B cell (primary cell): ENCODE results near the gene NPS. TPM values are rescaled to one million over a fixed set of nuclear protein-coding genes. Genes with fewer than 3 reads are reported as not detected.

Experiments
- ATAC-seq: fragments of 200-7000 bp; cut with Tn5 transposase; one replicate; pipeline ENCODE4 v1.10.0; 2021; ENCODE audit warnings: low read depth, mild to moderate bottlenecking, moderate number of reproducible peaks, moderate library complexity
- CTCF ChIA-PET: fragments of 350-600 bp; sonication (Branson Sonifier 250); formaldehyde crosslinking; loops from one replicate; lab custom pipeline; 2021; ENCODE audit warnings: antibody characterized with exemption, inconsistent platforms; lab: Charles Lee
- POLR2A ChIA-PET: fragments of 350-600 bp; sonication (Branson Sonifier 250); formaldehyde crosslinking; loops from one replicate; lab custom pipeline; 2021; ENCODE audit warnings: antibody characterized with exemption; lab: Charles Lee
- DNase-seq: peaks from one replicate; pipeline ENCODE4 v3.0.0; 2013
- H2AFZ ChIP-seq: 2 replicates; pipeline ENCODE4 v1.6.1; 2012; ENCODE audit warnings: mild to moderate bottlenecking, low read depth, low read length; ENCODE audit not compliant: insufficient read depth, poor library complexity, severe bottlenecking
- H3K27ac ChIP-seq, 2 donors: 1 replicate in 1 of 2; 2 replicates in 1 of 2; pipeline ENCODE4 v1.5.1; 2012 to 2013; ENCODE audit warnings: low read length in 2 of 2, mild to moderate bottlenecking in 2 of 2, moderate library complexity in 1 of 2
- H3K27me3 ChIP-seq, 4 experiments: fragments of 200-600 bp in 1 of 4; sonication (generic) in 1 of 4; replicated peaks in 1 of 4; 1 replicate in 2 of 4; 2 replicates in 2 of 4; pipeline versions ENCODE4 v1.6.1 to v1.7.0; 2013 to 2016; ENCODE audit warnings: low read length in 3 of 4, mild to moderate bottlenecking in 2 of 4, mixed read lengths in 1 of 4, moderate library complexity in 1 of 4; ENCODE audit not compliant: insufficient read depth in 4 of 4, control insufficient read depth in 3 of 4; ENCODE audit errors: control extremely low read depth in 1 of 4
- H3K36me3 ChIP-seq, 2 experiments: replicated peaks in 1 of 2; 1 replicate in 1 of 2; 2 replicates in 1 of 2; pipeline versions ENCODE4 v1.6.1 to v1.7.1; 2013; ENCODE audit warnings: low read length in 1 of 2; ENCODE audit not compliant: insufficient read depth in 2 of 2, control insufficient read depth in 1 of 2; ENCODE audit errors: control extremely low read depth in 1 of 2, extremely low read depth in 1 of 2
- H3K4me1 ChIP-seq, 2 donors: fragments of 200-600 bp in 1 of 2; sonication (generic) in 1 of 2; 1 replicate in 1 of 2; 2 replicates in 1 of 2; pipeline versions ENCODE4 v1.5.1 to v1.6.1; 2013 to 2017; ENCODE audit warnings: low read length in 2 of 2; ENCODE audit not compliant: control insufficient read depth in 2 of 2, insufficient read depth in 2 of 2
- H3K4me2 ChIP-seq: replicated peaks from 2 replicates; pipeline ENCODE3; 2012; ENCODE audit warnings: mild to moderate bottlenecking, low read depth, low read length; ENCODE audit not compliant: poor library complexity, severe bottlenecking
- H3K4me3 ChIP-seq, 5 experiments: fragments of 200-600 bp in 1 of 5; sonication (generic) in 1 of 5; 1 replicate in 3 of 5; 2 replicates in 2 of 5; pipeline versions ENCODE4 v1.5.1 to v1.7.0; 2011 to 2016; ENCODE audit warnings: low read length in 4 of 5, mild to moderate bottlenecking in 4 of 5, low read depth in 2 of 5, control low read depth in 1 of 5, moderate library complexity in 1 of 5; ENCODE audit not compliant: insufficient read depth in 1 of 5; ENCODE audit errors: control extremely low read depth in 1 of 5, extremely low read depth in 1 of 5
- H3K79me2 ChIP-seq: fragments of 200-600 bp; sonication (generic); one replicate; pipeline ENCODE4 v1.6.0; 2016; ENCODE audit warnings: low read length; ENCODE audit not compliant: control insufficient read depth, insufficient read depth
- H3K9ac ChIP-seq: fragments of 200-600 bp; sonication (generic); 2 replicates; pipeline ENCODE4 v1.6.1; 2017; ENCODE audit warnings: mild to moderate bottlenecking, low read length, moderate library complexity
- H3K9me3 ChIP-seq, 3 donors: one replicate each; pipeline versions ENCODE4 v1.6.1 to v1.7.1; 2013; ENCODE audit warnings: low read length in 2 of 3; ENCODE audit not compliant: control insufficient read depth in 2 of 3, insufficient read depth in 1 of 3; ENCODE audit errors: control extremely low read depth in 1 of 3
- H4K20me1 ChIP-seq: 2 replicates; pipeline ENCODE4 v1.6.0; 2012; ENCODE audit warnings: mild to moderate bottlenecking, low read length; ENCODE audit not compliant: insufficient read depth, control insufficient read depth, poor library complexity, severe bottlenecking
- H3K27ac Mint-ChIP-seq: one replicate; pipeline ENCODE4 v1.8.0; 2021; ENCODE audit warnings: mixed read lengths
- H3K27me3 Mint-ChIP-seq: one replicate; pipeline ENCODE4 v1.8.0; 2021; ENCODE audit warnings: mixed read lengths
- H3K4me1 Mint-ChIP-seq: one replicate; pipeline ENCODE4 v1.8.0; 2021; ENCODE audit warnings: mixed read lengths
- H3K4me3 Mint-ChIP-seq: one replicate; pipeline ENCODE4 v1.8.0; 2021; ENCODE audit warnings: mixed read lengths
- H3K9me3 Mint-ChIP-seq: one replicate; pipeline ENCODE4 v1.8.0; 2022; ENCODE audit warnings: mixed read lengths; ENCODE audit not compliant: insufficient read depth
- EZH2 ChIP-seq: IDR thresholded peaks from 2 replicates; pipeline ENCODE4 v1.6.1; 2012; ENCODE audit warnings: borderline replicate concordance, low read depth, mild to moderate bottlenecking, moderate library complexity, low read length; ENCODE audit not compliant: insufficient read depth, poor library complexity, severe bottlenecking
- WGBS: methylation state at CpG from one replicate; pipeline ENCODE4 v1.1.5; 2013; ENCODE audit warnings: missing lambda C conversion rate; ENCODE audit not compliant: insufficient coverage; 5-methylcytosine and 5-hydroxymethylcytosine counted together
- intact Hi-C: fragments of 100-400 bp; cut with micrococcal nuclease; formaldehyde crosslinking; loops from one replicate; pipeline ENCODE4 v1.10.0; 2022
- polyA plus RNA-seq: library from polyadenylated mRNA; depleted of rRNA; stranded (reverse); fragments of >200 nt; gene quantifications from 2 replicates; pipeline ENCODE4 v1.2.3, GENCODE V29; 2012
- total RNA-seq, 2 donors: library from RNA; stranded (reverse); fragments of 120-200 nt in 1 of 2; gene quantifications; 1 replicate in 1 of 2; 2 replicates in 1 of 2; pipeline versions ENCODE4 v1.2.3 to v1.2.4, GENCODE V29; 2013 to 2022
- TF ChIP-seq, protein P1 (sequence below): fragments of 200-600 bp; IDR thresholded peaks from one replicate; pipeline ENCODE4 v1.8.0; 2022; ENCODE audit warnings: antibody characterized with exemption, mild to moderate bottlenecking

NPS gene
- total and polyA plus RNA-seq, 2 donors (not counting 1 experiment from before 2014, with no cell fraction given), result not detected

DNA sequence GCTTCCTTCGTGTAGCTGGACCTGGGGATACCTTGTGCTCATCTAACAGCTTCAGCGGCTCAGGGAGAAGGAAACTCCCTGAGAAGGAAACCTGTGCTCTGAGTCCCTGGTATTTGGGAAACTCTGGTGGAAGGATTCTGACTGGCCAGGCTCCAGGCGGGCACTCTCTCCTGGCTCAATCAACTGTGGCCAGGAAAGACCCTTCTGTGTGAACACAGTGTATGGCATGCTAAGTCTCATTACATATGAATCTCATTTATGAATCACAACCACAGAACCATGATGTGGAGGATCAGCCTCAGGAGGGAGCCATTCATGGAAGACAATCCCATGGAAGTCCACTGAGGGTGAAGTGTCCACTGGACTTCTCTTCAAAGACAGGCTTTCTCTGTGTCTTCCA, 20.9 kb downstream of the NPS start:
- no peaks in the 10 kb centered on the region for H3K27me3 ChIP-seq
- no peak for TF ChIP-seq EZH2
- TF ChIP-seq, protein P1, sequence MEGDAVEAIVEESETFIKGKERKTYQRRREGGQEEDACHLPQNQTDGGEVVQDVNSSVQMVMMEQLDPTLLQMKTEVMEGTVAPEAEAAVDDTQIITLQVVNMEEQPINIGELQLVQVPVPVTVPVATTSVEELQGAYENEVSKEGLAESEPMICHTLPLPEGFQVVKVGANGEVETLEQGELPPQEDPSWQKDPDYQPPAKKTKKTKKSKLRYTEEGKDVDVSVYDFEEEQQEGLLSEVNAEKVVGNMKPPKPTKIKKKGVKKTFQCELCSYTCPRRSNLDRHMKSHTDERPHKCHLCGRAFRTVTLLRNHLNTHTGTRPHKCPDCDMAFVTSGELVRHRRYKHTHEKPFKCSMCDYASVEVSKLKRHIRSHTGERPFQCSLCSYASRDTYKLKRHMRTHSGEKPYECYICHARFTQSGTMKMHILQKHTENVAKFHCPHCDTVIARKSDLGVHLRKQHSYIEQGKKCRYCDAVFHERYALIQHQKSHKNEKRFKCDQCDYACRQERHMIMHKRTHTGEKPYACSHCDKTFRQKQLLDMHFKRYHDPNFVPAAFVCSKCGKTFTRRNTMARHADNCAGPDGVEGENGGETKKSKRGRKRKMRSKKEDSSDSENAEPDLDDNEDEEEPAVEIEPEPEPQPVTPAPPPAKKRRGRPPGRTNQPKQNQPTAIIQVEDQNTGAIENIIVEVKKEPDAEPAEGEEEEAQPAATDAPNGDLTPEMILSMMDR, result no peak
- intact Hi-C loops, result no loop called here
- H2AFZ ChIP-seq, result no peak overlapping the region
- H3K4me1 ChIP-seq, result no peaks in the 10 kb centered on the region
- Mint-ChIP-seq H3K9me3 (peaks cover 5% of the 10 kb centered on the region), H3K27me3 (no peaks in the 10 kb centered on the region), H3K27ac (no peak overlapping the region), H3K4me1 (no peaks in the 10 kb centered on the region), H3K4me3 (no peak overlapping the region)
- 70% methylated on average over 2 of the region's 3 CpGs for WGBS
- H3K4me3 ChIP-seq, result no peak overlapping the region
- no peak overlapping the region for H3K9ac ChIP-seq
- ATAC-seq (no peak), DNase-seq (no peak)
- peaks cover 0 to 3% (median 0%) of the 10 kb centered on the region in 3 donors for H3K9me3 ChIP-seq
- H3K27ac ChIP-seq, result no peak overlapping the region
- no peak overlapping the region for H3K4me2 ChIP-seq
- no peaks in the 10 kb centered on the region for H3K36me3 ChIP-seq
- CTCF ChIA-PET, result no interaction called here
- POLR2A ChIA-PET, result no interaction called here
- no peaks in the 10 kb centered on the region for H3K79me2 ChIP-seq
- H4K20me1 ChIP-seq, result no peaks in the 10 kb centered on the region

DNA sequence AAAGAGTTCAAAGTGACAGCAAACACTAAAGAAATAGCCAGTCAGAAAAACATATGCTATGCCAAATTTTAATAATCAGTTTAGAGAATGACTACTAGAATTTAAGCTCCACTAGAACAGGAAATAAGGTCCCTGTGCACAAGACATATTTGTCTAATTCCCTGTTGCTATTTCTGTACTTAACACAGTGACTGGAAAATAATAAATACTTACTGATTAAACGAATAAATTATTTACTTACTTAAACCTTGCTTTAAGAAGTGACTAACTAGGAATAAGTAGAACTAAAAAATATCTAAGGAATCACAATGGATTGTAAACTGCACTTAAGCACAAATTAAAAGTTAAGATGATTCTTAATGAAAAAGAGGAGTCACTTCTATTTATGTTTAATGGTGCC, 22.3 kb downstream of the NPS start:
- ChIA-PET POLR2A (no interaction called here), CTCF (no interaction called here)
- Histone ChIP-seq H2AFZ (no peak overlapping the region), H3K27me3 (no peaks in the 10 kb centered on the region), H3K4me3 (no peak overlapping the region), H3K9me3 (peaks cover 0 to 3% (median 0%) of the 10 kb centered on the region in 3 donors), H3K4me1 (no peaks in the 10 kb centered on the region), H3K4me2 (no peak overlapping the region), H3K79me2 (no peaks in the 10 kb centered on the region), H3K27ac (no peak overlapping the region), H3K9ac (no peak overlapping the region), H4K20me1 (no peaks in the 10 kb centered on the region), H3K36me3 (no peaks in the 10 kb centered on the region)
- peaks cover 5% of the 10 kb centered on the region for H3K9me3 Mint-ChIP-seq
- no peaks in the 10 kb centered on the region for H3K27me3 Mint-ChIP-seq
- ATAC-seq, result no peak
- no peaks in the 10 kb centered on the region for H3K4me1 Mint-ChIP-seq
- no CpG with 5 or more reads among the region's 1 CpG for WGBS
- intact Hi-C loops, result no loop called here
- TF ChIP-seq, protein P1, result no peak
- TF ChIP-seq EZH2, result no peak
- no peak overlapping the region for H3K27ac Mint-ChIP-seq
- H3K4me3 Mint-ChIP-seq, result no peak overlapping the region
- no peak for DNase-seq
